GM19463 (cell line): ENCODE measurements around the gene SESN1.
"Not testable (repeated sequence)": the region's sequence is repeated elsewhere in the genome, so short reads cannot be mapped to it uniquely, and the experiment has no call there.

ENCODE experiments used
- ATAC-seq: cut with Tn5 transposase; IDR thresholded peaks from one replicate; pipeline ENCODE4 v1.9.1; 2021; ENCODE audit warnings: mild to moderate bottlenecking, moderate library complexity; ENCODE audit not compliant: unreplicated experiment

SESN1 gene

DNA sequence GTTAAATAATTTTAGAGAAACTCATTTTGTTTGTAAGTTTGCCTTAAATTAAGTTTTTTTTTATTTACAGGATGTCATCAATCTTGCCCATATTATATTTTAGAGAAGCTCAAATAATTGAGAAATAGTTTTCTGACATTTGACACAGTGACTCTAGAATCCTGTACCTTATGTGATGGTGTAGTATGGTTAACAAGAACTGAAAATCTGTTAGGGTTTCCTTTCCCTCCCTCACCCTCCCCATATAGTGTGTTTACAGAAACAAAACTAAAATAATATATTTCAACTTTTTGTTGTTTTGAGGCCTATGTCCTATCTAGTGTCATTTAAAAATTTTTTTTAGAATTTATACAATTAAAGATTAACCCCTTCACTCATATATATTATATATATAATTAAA lies 91.8 kb downstream of the SESN1 start:
- ATAC-seq = no peak

- ATAC-seq = no peak
Measured at GRCh38 chr6:109002051-109002697, 92.5 kb downstream of the SESN1 start.

GRCh38 chr6:109001291-109001894 lies 93.3 kb downstream of the SESN1 start:
- ATAC-seq = no peak

DNA sequence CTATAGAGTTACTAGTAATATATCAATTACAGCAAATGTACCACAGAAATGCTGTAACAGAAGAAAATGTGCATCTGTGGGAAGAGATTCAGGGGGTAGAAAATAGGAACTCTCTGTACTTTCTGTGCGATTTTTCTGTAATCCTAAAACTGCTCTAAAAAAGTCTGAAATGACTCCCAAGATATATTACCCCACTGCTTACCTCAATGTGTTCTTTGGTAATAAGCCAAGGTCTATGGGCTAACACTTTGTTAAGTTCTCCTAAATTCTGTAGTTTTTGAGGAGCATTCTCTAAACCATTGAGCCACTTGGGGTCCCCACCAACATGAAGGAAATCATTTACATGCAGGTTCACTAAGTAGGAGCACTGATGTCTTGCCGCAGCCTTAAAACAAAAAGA lies 94.4 kb downstream of the SESN1 start:
- no peak for ATAC-seq

DNA sequence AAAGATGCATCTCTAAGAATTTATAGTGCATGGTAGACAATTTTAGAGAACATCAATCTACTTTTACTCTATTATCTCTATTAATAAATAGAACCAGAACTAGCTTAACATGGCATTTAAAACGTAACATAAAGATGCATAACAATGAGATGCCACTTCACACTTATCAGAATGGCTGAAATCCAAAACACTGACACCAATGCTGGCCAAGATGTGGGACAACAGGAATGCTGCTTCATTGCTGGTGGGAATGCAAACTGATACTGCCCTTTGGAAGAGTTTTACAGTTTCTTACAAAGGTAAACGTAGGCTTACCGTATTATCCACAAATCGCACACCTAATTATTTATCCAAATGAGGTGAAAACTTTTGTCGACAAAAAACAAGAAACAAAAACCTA lies 95.2 kb downstream of the SESN1 start:
- no peak for ATAC-seq

DNA sequence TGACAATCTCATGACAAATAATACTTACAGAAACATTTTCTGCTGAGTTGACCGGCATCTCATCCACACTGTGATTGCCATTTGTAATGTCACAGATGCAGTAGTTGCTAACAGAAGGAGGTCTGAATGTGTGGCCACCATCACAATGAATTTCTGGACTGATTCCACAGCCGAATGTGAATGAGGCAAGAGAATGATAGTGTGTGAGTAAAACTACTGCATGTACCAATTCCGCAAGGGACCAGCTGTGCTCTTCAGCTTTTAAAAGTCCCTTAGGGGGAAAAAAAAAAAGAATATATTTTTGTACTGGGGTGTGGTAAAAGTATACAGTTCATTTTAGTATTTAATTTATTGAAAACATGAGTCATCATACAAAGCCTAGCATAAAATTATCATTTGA lies 96.2 kb downstream of the SESN1 start:
- no peak for ATAC-seq

- no peak for ATAC-seq
Measured at GRCh38 chr6:108996208-108996607, 98.4 kb downstream of the SESN1 start.

DNA sequence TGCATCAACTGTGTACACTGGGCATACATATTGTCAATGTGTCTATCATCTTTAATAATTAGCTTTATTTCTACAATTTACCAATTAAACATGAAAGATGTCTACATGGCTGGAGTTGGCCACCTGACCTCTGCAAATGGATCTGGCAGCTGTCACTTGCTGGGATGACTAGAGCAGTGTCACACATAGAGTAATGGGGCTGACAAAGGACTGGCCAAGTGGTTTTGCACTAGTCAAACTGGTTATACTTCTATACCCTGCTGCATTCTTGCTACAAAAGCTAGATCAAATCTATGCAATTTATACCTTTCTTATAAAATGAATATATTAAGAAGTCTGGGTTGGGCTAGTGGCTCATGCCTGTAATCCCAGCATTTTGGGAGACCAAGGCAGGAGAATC lies 99.3 kb downstream of the SESN1 start:
- no peak for ATAC-seq

DNA sequence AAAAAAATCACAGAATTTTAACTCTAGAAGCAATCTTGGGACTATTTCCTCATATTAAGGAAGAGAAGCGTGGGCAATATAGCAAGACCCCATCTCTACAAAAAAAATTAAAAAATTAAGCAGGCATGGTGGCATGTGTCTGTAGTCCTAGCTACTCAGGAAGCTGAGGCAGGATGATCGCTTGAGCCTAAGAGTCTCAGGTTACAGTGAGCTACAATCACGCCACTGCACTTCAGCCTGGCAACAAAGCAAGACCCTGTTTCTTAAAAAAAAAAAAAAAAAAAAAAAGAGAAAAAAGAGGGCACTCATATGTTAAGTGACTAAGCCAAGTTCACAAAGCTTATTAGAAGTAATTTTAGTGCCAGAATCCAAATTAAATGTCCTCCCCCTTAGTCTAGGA lies 100.8 kb downstream of the SESN1 start:
- no peak for ATAC-seq

GRCh38 chr6:108989700-108990099 lies 104.9 kb downstream of the SESN1 start:
- ATAC-seq = no peak

DNA sequence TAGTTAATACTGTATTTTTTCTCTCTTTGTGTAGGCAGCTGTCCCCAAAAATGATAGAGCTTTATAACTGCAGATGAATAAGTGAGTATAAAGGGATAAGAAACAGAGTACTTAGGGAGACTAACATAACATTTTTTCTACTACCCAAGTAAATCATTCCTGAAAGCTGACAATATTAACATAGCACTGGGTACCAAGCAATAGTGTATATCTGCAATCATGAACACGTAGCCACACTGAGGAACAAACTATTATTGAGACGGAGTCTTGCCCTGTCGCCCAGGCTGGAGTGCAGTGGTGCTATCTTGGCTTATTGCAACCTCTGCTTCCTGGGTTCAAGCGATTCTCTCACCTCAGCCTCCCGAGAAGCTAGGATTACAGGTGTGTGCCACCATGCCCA lies 105.9 kb downstream of the SESN1 start:
- ATAC-seq = no peak

DNA sequence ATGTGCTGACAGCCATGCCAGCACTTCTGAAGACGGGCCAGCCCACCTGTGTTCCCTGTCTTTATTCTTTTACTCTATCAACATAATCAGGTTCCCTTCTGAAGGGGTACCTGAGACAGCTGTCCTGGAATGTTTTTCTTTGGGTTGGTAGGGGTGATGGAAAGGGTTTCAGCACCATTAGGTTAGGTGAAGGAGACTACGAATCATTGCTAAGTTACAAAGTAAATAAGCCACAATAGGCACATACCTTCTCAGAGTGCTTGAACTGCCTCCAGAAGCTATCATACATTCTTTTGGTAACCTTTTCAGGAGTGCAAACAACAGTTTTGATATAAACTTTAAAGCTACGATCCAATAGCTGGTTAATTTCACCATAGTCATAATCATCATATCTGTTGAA lies 106.3 kb downstream of the SESN1 start:
- no peak for ATAC-seq

DNA sequence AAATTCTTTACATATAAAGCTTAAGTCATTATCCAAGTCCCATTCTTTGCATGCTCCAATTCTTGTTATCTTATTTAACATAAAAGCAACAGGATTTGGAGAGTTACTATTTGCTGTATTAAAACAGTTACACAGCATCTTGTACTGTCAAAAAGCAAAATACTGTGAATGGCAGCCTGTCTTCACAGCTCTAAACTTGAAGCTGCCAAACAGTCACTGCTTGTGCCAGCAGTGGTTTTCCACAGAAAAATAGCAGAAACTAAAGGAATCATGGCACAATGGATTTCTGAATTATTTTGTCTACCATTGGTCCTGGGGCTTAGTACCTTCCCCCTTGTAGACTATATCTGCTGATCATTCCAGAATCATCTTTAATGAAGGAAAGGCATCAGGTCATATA lies 107.5 kb downstream of the SESN1 start:
- no peak for ATAC-seq

DNA sequence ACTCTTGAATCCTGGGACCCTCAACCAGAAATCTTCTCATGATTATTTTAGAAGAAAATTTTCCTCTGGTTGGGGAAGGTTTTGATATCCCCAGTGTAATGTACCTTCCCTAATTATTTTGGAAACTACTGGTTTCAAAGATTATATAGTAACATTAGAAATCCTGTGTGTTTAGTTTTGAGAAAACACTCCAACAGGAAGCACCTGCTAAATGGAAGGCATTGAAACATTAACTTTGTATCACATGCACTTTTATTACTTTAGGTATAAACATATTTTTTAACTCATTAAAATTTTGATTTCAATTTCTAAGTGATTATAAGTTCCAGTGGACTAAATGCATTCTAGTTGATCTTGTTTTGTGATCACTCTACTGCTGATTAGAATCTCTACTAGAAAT lies 109.3 kb downstream of the SESN1 start:
- no peak for ATAC-seq

DNA sequence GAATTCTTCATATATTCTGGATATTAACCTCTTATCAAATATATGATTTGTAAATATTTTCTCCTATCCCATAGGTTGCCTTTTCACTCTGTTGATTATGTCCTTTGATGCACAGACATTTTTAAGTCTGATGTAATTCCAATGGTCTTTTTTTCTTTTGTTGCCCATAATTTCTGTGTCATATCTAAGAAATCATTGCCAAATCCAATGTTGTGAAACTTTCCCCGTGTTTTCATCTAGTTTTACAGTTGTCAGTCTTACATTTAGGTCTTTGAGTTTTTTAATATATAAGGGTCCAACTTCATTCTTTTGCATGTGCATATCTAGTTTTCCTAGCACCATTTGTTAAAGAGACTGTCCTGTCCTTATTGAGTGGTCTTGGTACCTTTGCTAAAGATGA lies 111.5 kb downstream of the SESN1 start:
- no peak for ATAC-seq

GRCh38 chr6:108982154-108983113 lies 112.2 kb downstream of the SESN1 start:
- no peak for ATAC-seq

DNA sequence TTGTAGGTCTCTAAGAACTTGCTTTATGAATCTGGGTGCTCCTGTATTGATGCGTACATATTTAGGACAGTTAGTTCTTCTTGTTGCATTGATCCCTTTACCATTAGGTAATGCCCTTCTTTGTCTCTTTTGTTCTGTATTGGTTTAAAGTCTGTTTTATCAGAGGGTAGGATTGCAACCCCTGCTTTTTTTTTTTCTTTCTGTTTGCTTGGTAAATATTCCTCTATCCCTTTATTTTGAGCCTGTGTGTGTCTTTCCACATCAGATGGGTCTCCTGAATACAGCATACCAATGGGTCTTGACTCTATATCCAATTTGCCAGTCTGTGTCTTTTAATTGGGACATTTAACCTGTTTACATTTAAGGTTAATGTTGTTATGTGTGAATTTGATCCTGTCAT lies 116.0 kb downstream of the SESN1 start:
- not testable (repeated sequence) for ATAC-seq

GRCh38 chr6:108974201-108974600 lies 120.4 kb downstream of the SESN1 start:
- no peak for ATAC-seq

- no peak for ATAC-seq
Measured at GRCh38 chr6:108969776-108970175, 124.9 kb downstream of the SESN1 start.

GRCh38 chr6:108968325-108969316 lies 126.0 kb downstream of the SESN1 start:
- ATAC-seq = no peak
